GM18861 (cell line): ENCODE data around the gene MESP2.
A peak's percentile ranks its signal among the peaks of the same experiment; 100 is the strongest.

Source experiments
- ATAC-seq: cut with Tn5 transposase; IDR thresholded peaks from one replicate; pipeline ENCODE4 v1.9.1; 2021; ENCODE audit not compliant: unreplicated experiment

The MESP2 gene

DNA sequence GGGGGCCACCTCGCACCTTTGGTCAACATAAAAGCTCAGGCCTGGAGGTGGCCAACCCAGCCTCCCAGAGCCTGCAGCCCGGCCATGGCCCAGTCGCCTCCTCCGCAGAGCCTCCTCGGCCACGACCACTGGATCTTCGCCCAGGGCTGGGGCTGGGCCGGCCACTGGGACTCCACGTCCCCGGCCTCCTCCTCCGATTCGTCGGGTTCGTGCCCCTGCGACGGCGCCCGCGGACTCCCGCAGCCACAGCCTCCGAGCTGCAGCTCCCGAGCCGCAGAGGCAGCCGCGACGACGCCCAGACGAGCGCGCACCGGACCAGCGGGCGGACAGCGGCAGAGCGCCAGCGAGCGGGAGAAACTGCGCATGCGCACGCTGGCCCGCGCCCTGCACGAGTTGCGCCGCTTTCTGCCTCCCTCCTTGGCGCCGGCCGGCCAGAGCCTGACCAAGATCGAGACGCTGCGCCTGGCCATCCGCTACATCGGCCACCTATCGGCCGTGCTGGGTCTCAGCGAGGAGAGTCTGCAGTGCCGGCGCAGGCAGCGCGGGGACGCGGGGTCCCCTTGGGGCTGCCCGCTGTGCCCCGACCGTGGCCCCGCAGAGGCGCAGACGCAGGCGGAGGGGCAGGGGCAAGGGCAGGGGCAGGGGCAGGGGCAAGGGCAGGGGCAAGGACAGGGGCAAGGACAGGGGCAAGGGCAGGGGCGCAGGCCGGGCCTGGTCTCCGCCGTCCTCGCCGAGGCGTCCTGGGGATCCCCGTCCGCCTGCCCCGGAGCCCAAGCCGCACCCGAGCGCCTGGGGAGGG, at the start of gene MESP2:
MESP2 (plus strand) TSS at position 59 of the 799 bp plus-strand sequence; CDS start at position 85, 26 bp downstream.
- ATAC-seq: no peak

DNA sequence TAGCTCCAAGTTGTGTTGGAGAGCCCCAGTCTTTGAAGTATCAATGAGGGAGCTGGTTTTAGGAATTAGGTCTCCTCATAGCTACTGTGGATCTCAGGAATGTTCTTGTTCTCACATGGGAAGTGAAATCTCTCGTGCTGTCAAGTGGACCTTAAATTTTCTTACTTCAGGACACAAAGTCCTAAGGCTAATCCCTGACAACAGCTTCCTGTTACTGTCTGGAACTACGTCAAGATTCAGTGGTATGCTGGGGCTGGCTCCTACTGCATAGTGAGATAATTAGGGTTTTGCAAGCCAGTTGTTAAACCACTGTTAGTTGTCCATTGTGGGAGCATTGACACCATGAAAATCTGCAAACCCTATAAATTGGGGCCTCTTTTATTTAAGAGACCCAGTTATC, 47.9 kb upstream of the MESP2 start:
- no peak for ATAC-seq

DNA sequence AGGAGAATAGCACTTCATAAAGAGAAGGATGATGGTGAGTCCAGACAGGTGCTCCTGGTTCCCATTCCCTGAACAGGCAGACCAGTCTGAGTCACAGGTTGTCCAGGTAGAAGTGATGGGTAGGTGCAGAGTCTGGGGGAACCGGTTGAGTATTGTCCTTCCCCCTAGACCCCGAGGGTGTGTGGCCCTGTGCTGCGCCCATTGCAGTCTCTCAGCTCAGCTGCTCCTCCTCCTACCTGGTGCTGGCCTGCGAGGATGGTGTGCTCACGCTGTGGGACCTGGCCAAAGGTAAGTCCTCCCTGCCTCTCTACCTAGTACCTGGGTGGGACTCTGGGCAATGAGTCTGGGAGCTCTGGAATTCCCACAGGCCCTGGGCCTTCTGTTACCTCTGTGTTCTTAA, 44.9 kb upstream of the MESP2 start:
- no peak for ATAC-seq

DNA sequence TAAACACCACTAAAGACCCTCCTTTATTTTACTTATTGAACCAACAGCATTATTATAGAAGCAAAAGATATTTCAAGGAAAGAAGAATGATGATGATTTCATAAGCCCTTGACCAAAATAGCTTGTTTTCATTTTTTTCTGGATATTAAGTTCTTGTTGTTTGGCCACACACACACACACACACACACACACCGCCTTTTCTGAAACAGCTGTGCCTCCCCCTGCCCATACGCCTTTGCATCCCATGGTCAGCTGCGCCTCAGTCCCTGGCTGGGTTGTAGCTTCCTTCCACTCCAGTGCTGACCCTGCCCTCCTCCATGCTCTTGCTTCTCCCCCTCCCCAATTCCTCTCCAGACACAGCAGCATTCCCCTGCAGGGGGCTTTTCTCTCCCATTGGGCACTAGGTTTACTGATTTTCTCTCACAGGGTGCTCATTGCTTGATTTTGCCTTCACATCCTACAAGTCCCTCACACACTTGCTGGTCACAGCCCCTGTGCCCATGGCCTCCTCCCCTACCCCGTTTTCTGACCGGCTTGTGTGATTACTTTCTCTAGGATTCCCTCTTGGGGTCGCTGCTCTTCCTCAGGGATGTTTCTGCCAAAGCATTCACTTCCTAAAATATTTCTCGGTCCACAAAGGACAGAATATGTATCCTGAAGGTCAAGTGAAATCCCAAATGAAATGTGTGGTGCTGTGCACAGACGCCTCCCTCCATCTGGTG, 43.5 kb upstream of the MESP2 start:
- no peak for ATAC-seq

DNA sequence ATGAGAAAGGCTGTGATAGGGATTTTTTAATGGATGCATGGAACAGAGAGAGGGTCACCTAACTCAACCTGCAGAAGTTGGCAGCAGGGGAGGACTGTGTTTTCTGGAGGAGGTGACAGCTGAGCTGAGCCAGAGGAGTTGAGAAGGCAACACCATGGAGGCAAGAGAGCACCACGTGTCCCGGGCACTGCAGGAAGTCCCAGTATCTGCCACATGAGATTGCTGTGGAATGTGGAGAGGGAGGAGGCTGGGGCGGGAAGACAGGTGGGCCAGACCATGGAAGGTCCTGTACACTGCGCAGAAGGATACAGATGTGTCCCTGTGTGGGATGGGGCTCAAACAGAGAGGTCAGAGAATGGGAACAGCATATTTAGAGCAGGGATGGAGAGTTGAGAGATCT, 40.4 kb upstream of the MESP2 start:
- no peak for ATAC-seq

DNA sequence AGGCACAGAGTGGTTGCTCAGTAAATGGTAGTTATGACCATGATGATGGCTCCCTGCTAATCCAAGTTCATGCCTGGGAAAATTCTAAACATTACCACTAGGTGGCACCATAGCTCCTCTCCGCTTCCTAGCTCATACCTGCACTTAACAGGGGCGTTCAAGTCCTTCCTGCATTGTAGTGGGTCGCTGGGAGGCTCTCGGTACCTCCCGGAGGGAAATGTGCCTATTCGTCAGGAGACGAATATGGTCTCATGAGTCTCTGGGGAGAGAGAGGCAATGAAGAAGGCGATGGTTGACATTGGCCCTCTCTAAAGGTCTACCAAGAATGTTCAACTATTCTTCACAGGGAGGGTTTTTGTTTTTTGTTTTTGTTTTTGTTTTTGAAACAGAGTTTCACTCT, 36.0 kb upstream of the MESP2 start:
- no peak for ATAC-seq

DNA sequence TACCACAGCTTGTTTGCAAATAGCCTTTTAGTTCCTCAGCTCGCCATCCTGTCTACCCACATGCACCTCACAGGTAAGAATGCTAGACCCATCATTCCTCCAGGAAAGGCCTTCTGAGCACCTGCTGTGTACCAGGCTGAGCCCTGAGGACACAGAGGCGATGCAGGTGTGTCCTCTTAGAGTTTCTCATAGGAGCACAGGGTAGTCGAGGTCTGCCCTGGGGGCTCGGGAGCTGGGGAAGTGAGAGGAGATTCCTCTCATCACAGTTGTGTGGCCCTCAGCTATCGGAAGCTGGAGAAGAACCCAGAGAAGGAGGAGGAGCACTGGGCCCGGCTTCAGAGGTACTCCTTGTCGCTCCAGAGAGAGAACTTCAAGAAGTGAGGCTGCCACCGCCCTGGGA, 33.1 kb upstream of the MESP2 start:
- ATAC-seq: no peak

DNA sequence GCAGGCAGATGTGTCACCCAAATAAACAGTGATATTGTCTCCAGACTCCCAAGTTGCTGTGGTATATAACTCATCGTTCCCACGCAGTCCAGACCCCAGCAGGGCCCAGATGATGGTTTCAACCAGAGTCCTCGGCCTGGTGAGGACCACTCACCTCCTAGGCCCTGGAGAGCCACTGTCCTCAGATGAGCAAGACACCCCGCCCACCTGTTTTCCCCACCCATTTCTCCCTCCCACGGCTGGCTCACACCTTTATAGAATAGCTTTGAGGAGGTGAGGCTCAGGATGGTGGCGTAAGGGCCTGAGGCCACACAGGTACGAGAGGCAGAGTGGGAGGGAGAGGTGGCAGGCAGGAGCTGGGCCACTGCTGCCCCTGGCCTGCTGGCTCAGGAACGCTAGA, 32.5 kb upstream of the MESP2 start:
- ATAC-seq: no peak

DNA sequence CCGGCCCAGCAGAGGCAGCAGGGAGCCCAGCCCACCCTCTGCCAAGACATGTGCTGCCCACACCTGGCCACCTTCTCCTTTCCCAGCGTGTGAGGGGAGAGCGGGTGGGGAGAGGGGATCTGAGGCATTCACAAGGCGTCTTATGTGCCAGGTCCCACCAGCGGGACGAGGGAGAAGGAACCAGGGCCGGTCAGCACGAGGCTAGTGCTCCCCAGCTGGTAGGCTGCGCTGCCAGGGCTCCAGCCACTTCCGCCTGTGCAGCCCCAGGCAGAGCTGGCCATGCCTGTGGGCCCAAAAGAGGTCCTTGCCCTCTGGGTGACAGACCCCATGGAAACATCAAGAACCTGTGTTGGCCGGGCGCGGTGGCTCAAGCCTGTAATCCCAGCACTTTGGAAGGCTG, 31.0 kb upstream of the MESP2 start:
- no peak for ATAC-seq

DNA sequence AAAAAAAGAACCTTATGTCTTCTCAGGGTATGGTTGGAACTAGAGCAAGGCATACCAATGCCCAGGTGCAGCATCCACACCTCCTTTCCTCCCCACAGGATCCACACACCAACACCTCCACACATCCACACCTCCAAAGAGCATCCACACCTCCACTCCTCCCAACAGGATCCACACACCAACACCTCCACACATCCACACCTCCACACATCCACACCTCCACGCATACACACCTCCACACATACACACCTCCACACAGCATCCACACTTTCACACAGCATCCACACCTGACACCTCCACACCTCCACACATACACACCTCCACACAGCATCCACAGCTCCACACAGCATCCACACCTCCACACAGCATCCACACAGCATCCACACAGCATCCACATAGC, 30.4 kb upstream of the MESP2 start:
- ATAC-seq: no peak

DNA sequence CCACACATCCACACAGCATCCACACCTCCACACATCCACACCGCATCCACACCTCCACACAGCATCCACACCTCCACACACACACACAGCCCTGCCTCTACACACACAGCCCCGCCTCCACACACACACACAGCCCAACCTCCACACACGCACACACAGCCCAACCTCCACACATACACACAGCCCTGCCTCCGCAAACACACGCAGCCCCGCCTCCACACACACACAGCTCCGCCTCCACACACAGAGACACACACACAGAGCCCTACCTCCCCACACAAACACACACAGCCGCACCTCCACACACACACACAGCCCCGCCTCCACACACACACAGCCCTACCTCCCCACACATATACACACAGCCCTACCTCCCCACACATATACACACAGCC, 29.7 kb upstream of the MESP2 start:
- ATAC-seq: no peak

DNA sequence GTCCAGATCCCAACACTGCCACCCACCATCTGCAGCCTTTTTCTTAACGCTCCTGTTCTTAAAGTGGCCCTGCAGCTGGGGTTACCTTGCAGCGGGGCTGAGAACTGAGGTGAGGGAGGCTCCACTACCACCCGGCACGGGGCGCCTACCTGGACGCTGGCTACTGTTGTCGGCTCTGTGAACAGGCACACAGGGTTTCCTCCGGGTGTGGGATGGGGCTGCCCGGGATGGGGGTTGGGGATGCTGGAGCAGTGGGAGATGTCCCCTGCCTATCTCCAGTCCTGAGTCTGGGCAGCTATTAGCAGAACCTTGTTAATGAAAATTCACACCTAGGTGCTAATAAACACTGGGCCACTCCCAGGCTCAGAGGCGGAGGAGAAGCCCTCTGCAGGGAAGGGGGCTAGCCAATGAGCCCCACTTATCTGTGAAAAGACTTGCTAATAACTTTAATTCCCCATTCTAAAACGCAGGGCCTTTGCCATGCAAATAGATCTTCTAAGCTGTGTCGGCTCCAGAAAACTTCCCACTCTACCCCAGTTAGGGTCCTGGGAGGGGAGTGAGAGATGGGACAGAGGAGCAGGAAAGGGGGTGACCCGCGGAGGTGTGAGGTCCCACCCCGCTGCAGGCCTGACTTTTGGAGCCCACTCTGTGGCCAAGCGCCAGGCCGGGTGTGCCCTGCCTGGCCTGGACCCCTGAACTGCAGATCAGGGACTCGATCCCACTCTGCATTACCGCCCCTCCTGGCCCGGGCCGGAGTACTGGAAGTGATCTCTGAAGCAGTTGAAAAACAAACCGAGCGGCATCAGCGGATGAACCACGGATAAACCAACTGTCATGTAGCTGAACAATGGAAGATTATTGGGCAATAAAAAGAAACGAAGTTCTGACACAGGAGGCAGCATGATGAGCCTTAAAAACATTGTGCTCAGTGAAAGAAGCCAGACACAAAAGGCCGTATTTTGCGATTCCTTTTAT, 28.1 kb upstream of the MESP2 start:
- ATAC-seq: no peak

GRCh38 chr15:89749054-89749453, 27.1 kb upstream of the MESP2 start:
- no peak for ATAC-seq

DNA sequence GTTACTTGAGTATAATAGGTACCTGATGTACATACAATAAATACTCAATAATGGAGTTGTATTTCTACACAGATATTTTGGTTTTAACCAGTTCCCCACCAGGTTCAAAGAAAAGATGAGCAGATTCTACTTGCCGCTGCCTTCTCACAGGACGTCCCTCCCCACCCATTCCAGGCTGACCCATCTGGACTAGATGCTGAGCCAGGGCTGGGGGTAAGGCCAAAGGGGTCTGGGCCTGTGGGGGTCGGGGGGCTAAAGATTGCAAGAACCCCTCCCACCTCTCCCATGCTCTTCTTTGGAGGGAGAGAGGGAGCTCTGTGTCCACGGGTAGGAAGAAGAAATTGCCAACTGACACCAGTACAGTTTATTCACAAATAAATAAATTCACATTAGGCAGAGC, 26.6 kb upstream of the MESP2 start:
- ATAC-seq: no peak

- no peak for ATAC-seq
Measured at GRCh38 chr15:89749951-89750559, 26.1 kb upstream of the MESP2 start.

- peak; percentile 95 for ATAC-seq
Measured at GRCh38 chr15:89750560-89751542, 25.3 kb upstream of the MESP2 start, which contains the start of gene MESP1. Gene MESP1 (minus strand): TSS chr15:89751249. CDS start chr15:89751231, 18 bp downstream.

DNA sequence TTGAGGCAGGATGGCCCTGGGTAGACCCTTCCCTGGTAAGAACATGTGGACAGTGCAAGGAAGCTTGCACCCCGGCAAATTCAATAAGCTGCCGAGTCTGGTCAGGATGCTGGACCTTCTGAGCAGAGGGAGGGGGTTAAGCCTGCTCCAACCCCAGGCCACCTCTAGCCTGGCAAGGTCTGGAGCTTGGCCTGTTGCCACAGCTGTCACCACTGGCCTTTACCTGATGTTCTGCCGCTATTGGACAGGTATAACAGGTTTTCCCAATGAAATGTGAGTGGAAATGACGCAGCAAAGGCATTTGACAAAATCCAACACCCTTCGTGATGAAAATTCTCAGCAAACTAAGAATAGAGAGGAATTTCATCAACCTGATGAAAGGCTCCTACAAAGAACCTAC, 24.4 kb upstream of the MESP2 start:
- no peak for ATAC-seq

- ATAC-seq: no peak
Measured at GRCh38 chr15:89753855-89754254, 22.3 kb upstream of the MESP2 start.

- no peak for ATAC-seq
Measured at GRCh38 chr15:89754361-89755154, 21.6 kb upstream of the MESP2 start.
